HL-60 (cell line): ENCODE measurements around the gene IRS1.

ENCODE experiments used
- DNase-seq, 2 experiments: peaks; one replicate each; pipeline ENCODE4 v3.0.0-alpha.2; 2010 to 2020; ENCODE audit warnings: low read depth in 1 of 2, low spot score in 1 of 2
- H3K27ac ChIP-seq: fragments of 250-450 bp; sonication (Bioruptor Pico); replicated peaks from 2 replicates; pipeline ENCODE4 v1.5.1; 2020; ENCODE audit warnings: mild to moderate bottlenecking, moderate library complexity
- H3K27me3 ChIP-seq: fragments of 250-450 bp; sonication (Bioruptor Pico); 2 replicates; pipeline ENCODE4 v1.5.1; 2021; ENCODE audit warnings: mild to moderate bottlenecking, moderate library complexity; ENCODE audit not compliant: insufficient read depth, poor library complexity, severe bottlenecking
- H3K4me3 ChIP-seq: replicated peaks from 2 replicates; pipeline ENCODE4 v1.5.1; 2011; ENCODE audit warnings: mild to moderate bottlenecking, control low read depth, low read length; ENCODE audit not compliant: insufficient read depth
- CTCF ChIP-seq: IDR thresholded peaks from one replicate; pipeline ENCODE4 v1.5.1; 2011; ENCODE audit warnings: low read length, control low read depth, inconsistent platforms; ENCODE audit not compliant: insufficient read depth
- GABPA ChIP-seq: IDR thresholded peaks from 2 replicates; pipeline ENCODE4 v1.6.1; 2012; ENCODE audit warnings: low read depth
- POLR2AphosphoS5 ChIP-seq: IDR thresholded peaks from 2 replicates; pipeline ENCODE4 v1.6.1; 2012; ENCODE audit warnings: low read depth
- SPI1 ChIP-seq: IDR thresholded peaks from 2 replicates; pipeline ENCODE4 v1.6.1; 2012; ENCODE audit warnings: low read depth, mild to moderate bottlenecking, borderline replicate concordance
- TF ChIP-seq, protein P1 (sequence below): IDR thresholded peaks from 2 replicates; pipeline ENCODE4 v1.6.1; 2012; ENCODE audit warnings: low read depth; ENCODE audit not compliant: insufficient replicate concordance

The IRS1 gene

DNA sequence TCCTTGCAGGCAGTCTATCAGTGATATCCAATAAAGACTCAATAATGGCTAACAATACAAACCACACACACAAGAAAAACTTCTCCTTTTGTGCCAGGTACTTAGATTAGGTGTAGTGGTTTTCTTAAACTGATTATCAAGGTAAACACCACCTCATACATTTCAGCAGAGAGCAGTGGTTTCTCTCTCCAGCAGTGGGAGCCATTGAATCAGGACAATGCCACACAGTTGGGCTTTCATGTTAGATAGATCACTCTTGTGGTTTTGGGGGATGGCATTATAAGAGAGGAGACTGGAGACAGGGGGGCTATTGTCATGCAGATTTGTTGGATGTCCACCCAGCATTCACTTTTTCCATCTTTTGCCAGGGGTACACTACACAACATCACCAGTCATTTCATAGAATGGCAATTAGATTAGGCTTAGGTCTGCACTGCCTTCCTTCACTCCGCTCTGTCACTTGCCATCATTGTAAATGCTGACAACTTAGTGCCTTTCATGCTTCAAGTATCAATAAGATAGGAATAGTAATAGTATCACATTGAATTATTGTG is 13.6 kb upstream of the IRS1 start:
- no peak for DNase-seq
- Histone ChIP-seq H3K27me3 (no peaks in the 10 kb centered on the region), H3K27ac (no peak overlapping the region), H3K4me3 (no peak overlapping the region)
- TF ChIP-seq SPI1 (no peak), POLR2AphosphoS5 (no peak), GABPA (no peak), CTCF (no peak)
- TF ChIP-seq, protein P1, sequence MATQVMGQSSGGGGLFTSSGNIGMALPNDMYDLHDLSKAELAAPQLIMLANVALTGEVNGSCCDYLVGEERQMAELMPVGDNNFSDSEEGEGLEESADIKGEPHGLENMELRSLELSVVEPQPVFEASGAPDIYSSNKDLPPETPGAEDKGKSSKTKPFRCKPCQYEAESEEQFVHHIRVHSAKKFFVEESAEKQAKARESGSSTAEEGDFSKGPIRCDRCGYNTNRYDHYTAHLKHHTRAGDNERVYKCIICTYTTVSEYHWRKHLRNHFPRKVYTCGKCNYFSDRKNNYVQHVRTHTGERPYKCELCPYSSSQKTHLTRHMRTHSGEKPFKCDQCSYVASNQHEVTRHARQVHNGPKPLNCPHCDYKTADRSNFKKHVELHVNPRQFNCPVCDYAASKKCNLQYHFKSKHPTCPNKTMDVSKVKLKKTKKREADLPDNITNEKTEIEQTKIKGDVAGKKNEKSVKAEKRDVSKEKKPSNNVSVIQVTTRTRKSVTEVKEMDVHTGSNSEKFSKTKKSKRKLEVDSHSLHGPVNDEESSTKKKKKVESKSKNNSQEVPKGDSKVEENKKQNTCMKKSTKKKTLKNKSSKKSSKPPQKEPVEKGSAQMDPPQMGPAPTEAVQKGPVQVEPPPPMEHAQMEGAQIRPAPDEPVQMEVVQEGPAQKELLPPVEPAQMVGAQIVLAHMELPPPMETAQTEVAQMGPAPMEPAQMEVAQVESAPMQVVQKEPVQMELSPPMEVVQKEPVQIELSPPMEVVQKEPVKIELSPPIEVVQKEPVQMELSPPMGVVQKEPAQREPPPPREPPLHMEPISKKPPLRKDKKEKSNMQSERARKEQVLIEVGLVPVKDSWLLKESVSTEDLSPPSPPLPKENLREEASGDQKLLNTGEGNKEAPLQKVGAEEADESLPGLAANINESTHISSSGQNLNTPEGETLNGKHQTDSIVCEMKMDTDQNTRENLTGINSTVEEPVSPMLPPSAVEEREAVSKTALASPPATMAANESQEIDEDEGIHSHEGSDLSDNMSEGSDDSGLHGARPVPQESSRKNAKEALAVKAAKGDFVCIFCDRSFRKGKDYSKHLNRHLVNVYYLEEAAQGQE = no peak

GRCh38 chr2:226803410-226803809 is 3.8 kb upstream of the IRS1 start:
- TF ChIP-seq GABPA (no peak), POLR2AphosphoS5 (no peak), SPI1 (no peak), CTCF (no peak)
- TF ChIP-seq, protein P1 = no peak
- DNase-seq = no peak
- peaks cover 19% of the 10 kb centered on the region for H3K27me3 ChIP-seq
- no peak overlapping the region for H3K4me3 ChIP-seq
- no peak overlapping the region for H3K27ac ChIP-seq

- no peak overlapping the region for H3K4me3 ChIP-seq
- peak; percentile 56 to 71 for DNase-seq
- H3K27ac ChIP-seq = no peak overlapping the region
- H3K27me3 ChIP-seq = peaks cover 22% of the 10 kb centered on the region
- TF ChIP-seq GABPA (no peak), CTCF (peak; percentile 41)
Observed at GRCh38 chr2:226802573-226802972, 3.0 kb upstream of the IRS1 start.

DNA sequence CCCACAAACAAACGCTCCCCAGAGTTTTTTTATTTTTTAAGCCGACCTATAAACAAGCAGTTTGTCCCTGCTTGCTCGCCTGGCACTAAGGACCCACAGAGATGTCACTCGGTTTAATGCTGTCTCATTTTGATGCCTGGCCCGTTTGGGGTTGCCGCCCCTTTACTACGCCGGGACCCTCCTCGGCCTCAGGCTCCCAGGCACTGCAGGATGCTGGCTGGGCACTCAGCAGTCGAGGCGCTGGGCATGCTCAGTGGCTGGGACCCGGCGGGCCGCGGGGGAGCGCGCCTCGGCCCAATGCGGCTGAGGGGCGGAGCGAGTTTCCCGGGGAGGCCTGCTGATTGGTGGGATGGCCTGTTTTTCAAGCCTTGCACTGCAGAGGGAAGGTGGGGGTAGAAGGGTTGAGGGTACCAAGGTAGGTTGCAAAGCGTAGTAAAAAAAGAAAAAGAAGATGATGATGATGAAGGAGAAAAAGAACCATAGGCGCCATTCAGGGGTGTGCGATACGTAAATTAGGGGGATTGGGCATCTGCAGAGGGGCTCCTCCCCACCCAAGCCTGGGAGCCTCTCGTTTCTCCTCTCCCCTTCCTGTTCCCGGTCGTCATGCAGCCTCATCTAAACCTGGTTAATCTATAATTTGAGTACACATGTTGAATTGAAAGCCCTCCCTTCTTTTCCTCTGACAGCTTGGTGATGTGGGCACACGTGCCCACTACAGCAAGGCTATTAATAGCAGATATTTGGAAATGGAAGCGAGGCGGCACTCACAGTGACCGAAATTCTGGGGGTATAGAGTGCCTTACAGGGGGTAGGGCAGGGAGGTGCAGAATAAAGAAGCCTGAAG is 1.5 kb upstream of the IRS1 start:
- TF ChIP-seq, protein P1 = no peak
- TF ChIP-seq GABPA = no peak
- no peak for TF ChIP-seq POLR2AphosphoS5
- no peak for TF ChIP-seq SPI1
- no peak for TF ChIP-seq CTCF
- DNase-seq = no peak
- Histone ChIP-seq H3K27me3 (peaks cover 22% of the 10 kb centered on the region), H3K27ac (no peak overlapping the region), H3K4me3 (no peak overlapping the region)
